Panc1 (cell line): ENCODE results near the gene KRT76. TPM values are rescaled to one million over a fixed set of nuclear protein-coding genes. Genes with fewer than 3 reads are reported as not detected.

Experiments used
- ATAC-seq: fragments of 200-7000 bp; cut with Tn5 transposase; 2 replicates; pipeline ENCODE4 v1.9.1; 2020; ENCODE audit warnings: mild to moderate bottlenecking, moderate library complexity
- BruUV-seq: library from RNA; stranded (reverse); fragments of 400-500 nt; replicated peaks from 2 replicates; lab custom pipeline; 2021; lab: Mats Ljungman, UMichigan
- CTCF ChIA-PET: fragments of 300-600 bp; sonication (Branson Sonifier 250); formaldehyde crosslinking; loops from one replicate; lab custom pipeline; 2022; ENCODE audit warnings: antibody characterized with exemption; lab: Charles Lee
- POLR2A ChIA-PET: fragments of 300-600 bp; sonication (Branson Sonifier 250); formaldehyde crosslinking; loops from one replicate; lab custom pipeline; 2022; ENCODE audit warnings: antibody characterized with exemption; lab: Charles Lee
- DNase-seq: peaks from one replicate; pipeline ENCODE4 v3.0.0-alpha.2; 2010; ENCODE audit warnings: low read depth, low spot score
- H3K27ac ChIP-seq: 2 replicates; pipeline ENCODE4 v1.5.1; 2011; ENCODE audit warnings: mild to moderate bottlenecking, low read length, inconsistent platforms
- H3K27me3 ChIP-seq: fragments of 200-500 bp; sonication (Bioruptor generic); 2 replicates; pipeline ENCODE4 v1.6.0; 2014; ENCODE audit warnings: low read length, inconsistent platforms; ENCODE audit not compliant: control insufficient read depth, insufficient read depth
- H3K36me3 ChIP-seq: fragments of 200-500 bp; sonication (Bioruptor generic); 2 replicates; pipeline ENCODE4 v1.5.1; 2014; ENCODE audit warnings: inconsistent platforms, mild to moderate bottlenecking, low read length, moderate library complexity; ENCODE audit not compliant: control insufficient read depth, insufficient read depth
- H3K4me1 ChIP-seq: 2 replicates; pipeline ENCODE4 v1.5.1; 2011; ENCODE audit warnings: inconsistent platforms, mild to moderate bottlenecking, low read length, moderate library complexity; ENCODE audit not compliant: control insufficient read depth, insufficient read depth
- H3K4me3 ChIP-seq, 2 experiments: 2 replicates each; pipeline ENCODE4 v1.5.1; 2011 to 2012; ENCODE audit warnings: low read depth in 2 of 2, low read length in 2 of 2, mild to moderate bottlenecking in 2 of 2, inconsistent platforms in 1 of 2, moderate library complexity in 1 of 2
- H3K9me3 ChIP-seq: fragments of 200-500 bp; sonication (Bioruptor generic); 2 replicates; pipeline ENCODE4 v1.5.1; 2014; ENCODE audit warnings: low read depth, mild to moderate bottlenecking, inconsistent platforms, low read length, moderate library complexity; ENCODE audit not compliant: control insufficient read depth, insufficient read depth
- POLR2AphosphoS5 ChIP-seq: IDR thresholded peaks from 2 replicates; pipeline ENCODE4 v1.6.1; 2012; ENCODE audit warnings: mild to moderate bottlenecking, low read depth, low read length, moderate library complexity
- SIN3A ChIP-seq: IDR thresholded peaks from 2 replicates; pipeline ENCODE4 v1.6.1; 2012; ENCODE audit warnings: low read depth, mild to moderate bottlenecking, low read length, moderate library complexity, borderline replicate concordance; ENCODE audit not compliant: insufficient read depth
- TCF7L2 ChIP-seq: IDR thresholded peaks from 2 replicates; pipeline ENCODE4 v1.6.1; 2011; ENCODE audit warnings: mild to moderate bottlenecking, low read depth, low read length, inconsistent platforms
- in situ Hi-C: cut with HindIII; loops from 2 replicates; pipeline ENCODE4 v1.10.0; 2016; ENCODE audit warnings: low sequenced_read_pairs, low pct_unique_long_range_greater_than_20kb
- intact Hi-C: fragments of 100-400 bp; cut with micrococcal nuclease; formaldehyde crosslinking; loops from one replicate; pipeline ENCODE4 v1.10.0; 2022; ENCODE audit not compliant: unreplicated experiment
- total RNA-seq: library from RNA; stranded (reverse); gene quantifications from one replicate; pipeline ENCODE4 v1.2.1, GENCODE V29; 2021; ENCODE audit not compliant: unreplicated experiment
- TF ChIP-seq, protein P1 (sequence below): fragments of 450-650 bp; IDR thresholded peaks from 2 replicates; pipeline ENCODE4 v1.5.1; 2017; ENCODE audit warnings: mild to moderate bottlenecking
- TF ChIP-seq, protein P2 (sequence below), 2 experiments: IDR thresholded peaks; 2 replicates each; pipeline ENCODE4 v1.6.1; 2011 to 2012; ENCODE audit warnings: low read depth in 2 of 2, control low read depth in 1 of 2, low read length in 1 of 2, mild to moderate bottlenecking in 1 of 2, moderate library complexity in 1 of 2; ENCODE audit not compliant: insufficient read depth in 1 of 2

The KRT76 gene
- total RNA-seq, 1 experiment from 2014 or later: not detected

DNA sequence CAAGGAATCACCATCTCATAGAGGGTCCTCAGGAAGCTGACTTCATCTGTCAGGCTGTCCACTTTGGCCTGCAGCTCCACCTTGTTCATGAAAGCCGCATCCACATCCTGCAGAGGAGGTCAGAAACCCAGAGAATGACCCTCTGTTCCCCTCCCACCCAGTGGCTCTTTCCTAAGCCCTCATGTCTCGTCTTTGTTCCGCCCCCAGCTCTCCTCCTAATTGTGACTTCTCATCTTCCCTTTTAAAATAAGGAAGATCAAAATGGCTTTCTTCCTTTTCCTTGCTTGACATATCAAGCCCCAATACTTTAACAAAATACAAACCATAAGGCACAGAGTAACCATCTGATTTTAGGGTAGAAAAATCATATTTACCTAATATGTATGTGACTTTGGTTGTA is 4.4 kb downstream of the KRT76 start:
- CTCF ChIA-PET: interaction anchor here (1.1 kb wide), 1 partner anchor 107 kb away, joined by 3 read pairs; no protein-coding TSS in a partner anchor
- ATAC-seq (no peak), DNase-seq (no peak)
- no peak overlapping the region for H3K27ac ChIP-seq
- H3K27me3 ChIP-seq: peaks cover 3% of the 10 kb centered on the region; the same call in 1 of the 2 replicates
- POLR2A ChIA-PET: no interaction called here
- intact Hi-C loops: no loop called here
- no TSS peak for BruUV-seq
- no peaks in the 10 kb centered on the region for H3K9me3 ChIP-seq
- H3K36me3 ChIP-seq: no peaks in the 10 kb centered on the region
- TF ChIP-seq POLR2AphosphoS5: no peak
- in situ Hi-C loops: no loop called here
- H3K4me3 ChIP-seq: no peak overlapping the region
- no peaks in the 10 kb centered on the region for H3K4me1 ChIP-seq

DNA sequence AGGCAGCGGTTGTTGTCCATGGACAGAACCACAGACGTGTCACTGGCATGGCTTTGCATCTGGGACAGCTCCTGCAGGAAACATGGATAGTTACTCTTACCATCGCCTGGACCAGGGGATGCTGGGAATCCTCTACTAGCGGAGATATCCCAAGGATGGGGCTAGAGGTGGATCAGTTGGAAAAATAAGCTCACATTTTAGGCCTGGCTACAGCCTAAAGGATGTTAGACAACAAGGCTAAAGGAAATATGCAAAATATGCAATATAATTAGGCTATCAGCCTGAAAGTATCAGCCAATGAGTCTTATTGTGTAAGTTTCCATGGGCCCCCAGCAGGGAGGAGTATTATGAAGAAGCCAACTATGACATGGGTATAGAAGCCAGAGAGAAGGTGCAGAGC is 5.0 kb downstream of the KRT76 start:
- Histone ChIP-seq H3K36me3 (no peaks in the 10 kb centered on the region), H3K4me3 (no peak overlapping the region), H3K4me1 (no peaks in the 10 kb centered on the region), H3K27ac (no peak overlapping the region), H3K9me3 (no peaks in the 10 kb centered on the region), H3K27me3 (peaks cover 3% of the 10 kb centered on the region; the same call in 1 of the 2 replicates)
- intact Hi-C loops (no loop called here), in situ Hi-C loops (no loop called here)
- DNase-seq: no peak
- TF ChIP-seq TCF7L2 (no peak), POLR2AphosphoS5 (no peak), SIN3A (no peak)
- TF ChIP-seq, protein P1, sequence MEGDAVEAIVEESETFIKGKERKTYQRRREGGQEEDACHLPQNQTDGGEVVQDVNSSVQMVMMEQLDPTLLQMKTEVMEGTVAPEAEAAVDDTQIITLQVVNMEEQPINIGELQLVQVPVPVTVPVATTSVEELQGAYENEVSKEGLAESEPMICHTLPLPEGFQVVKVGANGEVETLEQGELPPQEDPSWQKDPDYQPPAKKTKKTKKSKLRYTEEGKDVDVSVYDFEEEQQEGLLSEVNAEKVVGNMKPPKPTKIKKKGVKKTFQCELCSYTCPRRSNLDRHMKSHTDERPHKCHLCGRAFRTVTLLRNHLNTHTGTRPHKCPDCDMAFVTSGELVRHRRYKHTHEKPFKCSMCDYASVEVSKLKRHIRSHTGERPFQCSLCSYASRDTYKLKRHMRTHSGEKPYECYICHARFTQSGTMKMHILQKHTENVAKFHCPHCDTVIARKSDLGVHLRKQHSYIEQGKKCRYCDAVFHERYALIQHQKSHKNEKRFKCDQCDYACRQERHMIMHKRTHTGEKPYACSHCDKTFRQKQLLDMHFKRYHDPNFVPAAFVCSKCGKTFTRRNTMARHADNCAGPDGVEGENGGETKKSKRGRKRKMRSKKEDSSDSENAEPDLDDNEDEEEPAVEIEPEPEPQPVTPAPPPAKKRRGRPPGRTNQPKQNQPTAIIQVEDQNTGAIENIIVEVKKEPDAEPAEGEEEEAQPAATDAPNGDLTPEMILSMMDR: no peak
- TF ChIP-seq, protein P2, sequence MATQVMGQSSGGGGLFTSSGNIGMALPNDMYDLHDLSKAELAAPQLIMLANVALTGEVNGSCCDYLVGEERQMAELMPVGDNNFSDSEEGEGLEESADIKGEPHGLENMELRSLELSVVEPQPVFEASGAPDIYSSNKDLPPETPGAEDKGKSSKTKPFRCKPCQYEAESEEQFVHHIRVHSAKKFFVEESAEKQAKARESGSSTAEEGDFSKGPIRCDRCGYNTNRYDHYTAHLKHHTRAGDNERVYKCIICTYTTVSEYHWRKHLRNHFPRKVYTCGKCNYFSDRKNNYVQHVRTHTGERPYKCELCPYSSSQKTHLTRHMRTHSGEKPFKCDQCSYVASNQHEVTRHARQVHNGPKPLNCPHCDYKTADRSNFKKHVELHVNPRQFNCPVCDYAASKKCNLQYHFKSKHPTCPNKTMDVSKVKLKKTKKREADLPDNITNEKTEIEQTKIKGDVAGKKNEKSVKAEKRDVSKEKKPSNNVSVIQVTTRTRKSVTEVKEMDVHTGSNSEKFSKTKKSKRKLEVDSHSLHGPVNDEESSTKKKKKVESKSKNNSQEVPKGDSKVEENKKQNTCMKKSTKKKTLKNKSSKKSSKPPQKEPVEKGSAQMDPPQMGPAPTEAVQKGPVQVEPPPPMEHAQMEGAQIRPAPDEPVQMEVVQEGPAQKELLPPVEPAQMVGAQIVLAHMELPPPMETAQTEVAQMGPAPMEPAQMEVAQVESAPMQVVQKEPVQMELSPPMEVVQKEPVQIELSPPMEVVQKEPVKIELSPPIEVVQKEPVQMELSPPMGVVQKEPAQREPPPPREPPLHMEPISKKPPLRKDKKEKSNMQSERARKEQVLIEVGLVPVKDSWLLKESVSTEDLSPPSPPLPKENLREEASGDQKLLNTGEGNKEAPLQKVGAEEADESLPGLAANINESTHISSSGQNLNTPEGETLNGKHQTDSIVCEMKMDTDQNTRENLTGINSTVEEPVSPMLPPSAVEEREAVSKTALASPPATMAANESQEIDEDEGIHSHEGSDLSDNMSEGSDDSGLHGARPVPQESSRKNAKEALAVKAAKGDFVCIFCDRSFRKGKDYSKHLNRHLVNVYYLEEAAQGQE (IDR thresholded peaks at IDR 0.05; ENCODE audit: insufficient read depth in 1 of 2, low read depth in 2 of 2, low read length in 1 of 2): no peak
- ChIA-PET CTCF (interaction anchor here (1.1 kb wide), 1 partner anchor 107 kb away, joined by 3 read pairs; no protein-coding TSS in a partner anchor), POLR2A (no interaction called here)
- no peak for ATAC-seq
- BruUV-seq: no TSS peak

DNA sequence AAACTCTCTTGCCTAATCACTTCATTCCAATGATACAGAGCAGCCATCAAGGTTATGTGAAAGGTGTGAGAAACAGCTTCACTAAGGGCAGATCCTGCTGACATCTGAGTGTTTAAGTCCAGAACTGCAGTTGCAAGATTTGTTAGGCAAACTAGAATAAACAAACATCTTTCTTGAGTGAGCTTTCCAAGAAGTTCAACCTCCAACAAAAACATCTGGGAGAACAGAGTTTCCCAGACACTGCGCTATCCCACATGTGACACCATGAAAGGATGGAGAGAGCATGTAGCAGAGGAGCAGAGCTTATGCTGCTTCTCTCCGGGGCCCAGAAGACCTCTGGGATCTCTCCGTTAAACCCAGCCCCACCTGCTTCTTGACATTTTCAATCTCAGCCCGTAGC is 5.6 kb downstream of the KRT76 start:
- peaks cover 3% of the 10 kb centered on the region; the same call in 1 of the 2 replicates for H3K27me3 ChIP-seq
- no TSS peak for BruUV-seq
- H3K9me3 ChIP-seq: no peaks in the 10 kb centered on the region
- ATAC-seq (no peak), DNase-seq (no peak)
- in situ Hi-C loops (no loop called here), intact Hi-C loops (no loop called here)
- no peaks in the 10 kb centered on the region for H3K4me1 ChIP-seq
- TF ChIP-seq TCF7L2 (no peak), POLR2AphosphoS5 (no peak), SIN3A (no peak)
- TF ChIP-seq, protein P1: no peak
- TF ChIP-seq, protein P2 (IDR thresholded peaks at IDR 0.05; ENCODE audit: insufficient read depth in 1 of 2, low read depth in 2 of 2, low read length in 1 of 2): no peak
- H3K27ac ChIP-seq: no peak overlapping the region
- ChIA-PET CTCF (no interaction called here), POLR2A (no interaction called here)
- H3K4me3 ChIP-seq: no peak overlapping the region
- H3K36me3 ChIP-seq: no peaks in the 10 kb centered on the region
